B cell (primary cell): ENCODE data around the gene JMJD1C.

Source experiments
- CTCF ChIP-seq: fragments of 200-600 bp; IDR thresholded peaks from one replicate; pipeline ENCODE4 v1.8.0; 2022; ENCODE audit warnings: antibody characterized with exemption, mild to moderate bottlenecking
- EZH2 ChIP-seq: IDR thresholded peaks from 2 replicates; pipeline ENCODE4 v1.6.1; 2012; ENCODE audit warnings: borderline replicate concordance, low read depth, mild to moderate bottlenecking, moderate library complexity, low read length; ENCODE audit not compliant: insufficient read depth, poor library complexity, severe bottlenecking

- TF ChIP-seq CTCF: no peak
- TF ChIP-seq EZH2: no peak
Measured at GRCh38 chr10:63201118-63201517, 264.7 kb downstream of the JMJD1C start.
